ENCODE data around the gene TTC36.

DNA sequence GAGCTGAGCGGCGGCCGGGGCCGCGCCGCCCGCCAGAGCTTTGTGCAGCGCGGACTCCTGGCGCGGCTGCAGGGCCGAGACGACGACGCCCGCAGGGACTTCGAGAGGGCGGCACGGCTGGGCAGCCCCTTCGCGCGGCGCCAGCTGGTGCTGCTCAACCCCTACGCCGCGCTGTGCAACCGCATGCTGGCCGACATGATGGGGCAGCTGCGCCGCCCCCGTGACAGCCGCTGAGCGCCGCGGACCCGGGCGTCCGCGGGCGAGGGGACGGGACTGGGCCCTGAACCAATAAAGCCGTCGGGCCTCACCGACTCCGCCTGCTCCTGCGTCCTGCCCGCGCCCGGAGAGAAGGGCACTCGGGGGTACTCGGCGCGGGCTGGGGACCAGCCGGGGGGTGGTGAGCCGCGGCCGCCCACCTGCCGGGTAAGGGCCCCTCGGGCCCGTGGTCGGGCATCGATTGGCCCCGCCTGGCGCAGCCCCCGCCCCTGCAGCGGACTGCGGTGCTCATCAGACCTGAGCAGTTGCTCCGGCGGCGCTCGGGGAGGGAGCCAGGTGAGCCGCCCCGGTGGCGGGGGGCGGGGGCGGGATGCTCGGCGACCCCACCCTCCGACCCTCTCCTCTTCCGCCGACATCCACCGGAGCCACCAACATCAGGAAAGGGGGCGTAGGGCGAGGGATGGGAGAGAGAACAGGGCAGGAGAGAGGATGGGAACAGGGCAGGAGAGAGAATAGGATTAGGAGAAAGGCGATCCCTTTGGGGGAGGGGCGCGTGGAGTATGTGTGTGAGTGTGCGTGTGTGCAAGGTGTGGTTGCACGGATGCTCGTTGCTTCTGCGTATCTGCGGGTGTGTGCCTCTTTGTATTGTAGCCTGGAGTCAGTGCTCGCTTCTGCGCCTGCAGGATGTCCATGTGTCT lies 3.7 kb downstream of the TTC36 start, which contains the start of gene TMEM25:
- TF ChIP-seq, protein P1, sequence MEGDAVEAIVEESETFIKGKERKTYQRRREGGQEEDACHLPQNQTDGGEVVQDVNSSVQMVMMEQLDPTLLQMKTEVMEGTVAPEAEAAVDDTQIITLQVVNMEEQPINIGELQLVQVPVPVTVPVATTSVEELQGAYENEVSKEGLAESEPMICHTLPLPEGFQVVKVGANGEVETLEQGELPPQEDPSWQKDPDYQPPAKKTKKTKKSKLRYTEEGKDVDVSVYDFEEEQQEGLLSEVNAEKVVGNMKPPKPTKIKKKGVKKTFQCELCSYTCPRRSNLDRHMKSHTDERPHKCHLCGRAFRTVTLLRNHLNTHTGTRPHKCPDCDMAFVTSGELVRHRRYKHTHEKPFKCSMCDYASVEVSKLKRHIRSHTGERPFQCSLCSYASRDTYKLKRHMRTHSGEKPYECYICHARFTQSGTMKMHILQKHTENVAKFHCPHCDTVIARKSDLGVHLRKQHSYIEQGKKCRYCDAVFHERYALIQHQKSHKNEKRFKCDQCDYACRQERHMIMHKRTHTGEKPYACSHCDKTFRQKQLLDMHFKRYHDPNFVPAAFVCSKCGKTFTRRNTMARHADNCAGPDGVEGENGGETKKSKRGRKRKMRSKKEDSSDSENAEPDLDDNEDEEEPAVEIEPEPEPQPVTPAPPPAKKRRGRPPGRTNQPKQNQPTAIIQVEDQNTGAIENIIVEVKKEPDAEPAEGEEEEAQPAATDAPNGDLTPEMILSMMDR (IDR thresholded peaks at IDR 0.05), result no peak
- TF ChIP-seq EP300 (IDR thresholded peaks at IDR 0.05) (no peak), POLR2A (IDR thresholded peaks at IDR 0.05) (no peak)

All from stomach (tissue), 4 donors.